ENCODE measurements around the gene LRP1.

DNA sequence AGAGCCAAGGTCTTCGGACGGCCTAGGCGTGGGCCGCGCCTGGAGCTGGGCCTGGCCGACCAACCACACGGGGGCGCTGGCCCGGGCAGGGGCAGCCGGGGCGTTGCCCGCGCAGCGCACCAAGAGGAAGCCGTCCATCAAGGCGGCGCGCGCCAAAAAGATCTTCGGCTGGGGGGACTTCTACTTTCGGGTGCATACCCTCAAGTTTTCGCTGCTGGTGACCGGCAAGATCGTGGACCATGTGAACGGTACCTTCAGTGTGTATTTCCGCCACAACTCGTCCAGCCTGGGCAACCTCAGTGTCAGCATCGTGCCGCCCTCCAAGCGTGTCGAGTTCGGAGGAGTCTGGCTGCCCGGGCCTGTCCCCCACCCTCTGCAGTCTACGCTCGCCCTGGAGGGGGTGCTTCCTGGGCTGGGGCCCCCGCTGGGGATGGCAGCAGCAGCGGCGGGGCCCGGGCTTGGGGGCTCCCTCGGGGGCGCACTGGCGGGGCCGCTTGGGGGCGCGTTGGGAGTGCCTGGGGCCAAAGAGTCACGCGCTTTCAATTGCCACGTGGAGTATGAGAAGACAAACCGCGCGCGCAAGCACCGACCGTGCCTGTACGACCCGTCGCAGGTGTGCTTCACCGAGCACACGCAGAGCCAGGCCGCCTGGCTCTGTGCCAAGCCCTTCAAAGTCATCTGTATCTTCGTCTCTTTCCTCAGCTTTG, 96.8 kb downstream of the LRP1 start:
- TF ChIP-seq, protein P1, sequence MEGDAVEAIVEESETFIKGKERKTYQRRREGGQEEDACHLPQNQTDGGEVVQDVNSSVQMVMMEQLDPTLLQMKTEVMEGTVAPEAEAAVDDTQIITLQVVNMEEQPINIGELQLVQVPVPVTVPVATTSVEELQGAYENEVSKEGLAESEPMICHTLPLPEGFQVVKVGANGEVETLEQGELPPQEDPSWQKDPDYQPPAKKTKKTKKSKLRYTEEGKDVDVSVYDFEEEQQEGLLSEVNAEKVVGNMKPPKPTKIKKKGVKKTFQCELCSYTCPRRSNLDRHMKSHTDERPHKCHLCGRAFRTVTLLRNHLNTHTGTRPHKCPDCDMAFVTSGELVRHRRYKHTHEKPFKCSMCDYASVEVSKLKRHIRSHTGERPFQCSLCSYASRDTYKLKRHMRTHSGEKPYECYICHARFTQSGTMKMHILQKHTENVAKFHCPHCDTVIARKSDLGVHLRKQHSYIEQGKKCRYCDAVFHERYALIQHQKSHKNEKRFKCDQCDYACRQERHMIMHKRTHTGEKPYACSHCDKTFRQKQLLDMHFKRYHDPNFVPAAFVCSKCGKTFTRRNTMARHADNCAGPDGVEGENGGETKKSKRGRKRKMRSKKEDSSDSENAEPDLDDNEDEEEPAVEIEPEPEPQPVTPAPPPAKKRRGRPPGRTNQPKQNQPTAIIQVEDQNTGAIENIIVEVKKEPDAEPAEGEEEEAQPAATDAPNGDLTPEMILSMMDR (conservative IDR thresholded peaks at IDR 0.05; ENCODE audit: low read depth, low read length) = no peak; the same call in 1 of the 2 replicates
- no peak for TF ChIP-seq RAD21 (IDR thresholded peaks at IDR 0.05; ENCODE audit: low read length)
- TF ChIP-seq BHLHE40 (IDR thresholded peaks at IDR 0.05; ENCODE audit: low read depth, low read length) = no peak
- no peak for TF ChIP-seq RCOR1 (IDR thresholded peaks at IDR 0.05; ENCODE audit: insufficient replicate concordance, low read length)
- TF ChIP-seq POLR2A (IDR thresholded peaks at IDR 0.05; ENCODE audit: low read depth, low read length) = no peak
- TF ChIP-seq CEBPB (IDR thresholded peaks at IDR 0.05; ENCODE audit: low read depth, low read length) = no peak
- no peak for TF ChIP-seq MAFK (IDR thresholded peaks at IDR 0.05; ENCODE audit: low read depth, low read length)
- no peak for TF ChIP-seq RFX5 (IDR thresholded peaks at IDR 0.05; ENCODE audit: low read depth, low read length)
- TF ChIP-seq, protein P2, sequence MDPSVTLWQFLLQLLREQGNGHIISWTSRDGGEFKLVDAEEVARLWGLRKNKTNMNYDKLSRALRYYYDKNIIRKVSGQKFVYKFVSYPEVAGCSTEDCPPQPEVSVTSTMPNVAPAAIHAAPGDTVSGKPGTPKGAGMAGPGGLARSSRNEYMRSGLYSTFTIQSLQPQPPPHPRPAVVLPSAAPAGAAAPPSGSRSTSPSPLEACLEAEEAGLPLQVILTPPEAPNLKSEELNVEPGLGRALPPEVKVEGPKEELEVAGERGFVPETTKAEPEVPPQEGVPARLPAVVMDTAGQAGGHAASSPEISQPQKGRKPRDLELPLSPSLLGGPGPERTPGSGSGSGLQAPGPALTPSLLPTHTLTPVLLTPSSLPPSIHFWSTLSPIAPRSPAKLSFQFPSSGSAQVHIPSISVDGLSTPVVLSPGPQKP (IDR thresholded peaks at IDR 0.05; ENCODE audit: borderline replicate concordance, low read depth, low read length) = no peak
- TF ChIP-seq, protein P3, sequence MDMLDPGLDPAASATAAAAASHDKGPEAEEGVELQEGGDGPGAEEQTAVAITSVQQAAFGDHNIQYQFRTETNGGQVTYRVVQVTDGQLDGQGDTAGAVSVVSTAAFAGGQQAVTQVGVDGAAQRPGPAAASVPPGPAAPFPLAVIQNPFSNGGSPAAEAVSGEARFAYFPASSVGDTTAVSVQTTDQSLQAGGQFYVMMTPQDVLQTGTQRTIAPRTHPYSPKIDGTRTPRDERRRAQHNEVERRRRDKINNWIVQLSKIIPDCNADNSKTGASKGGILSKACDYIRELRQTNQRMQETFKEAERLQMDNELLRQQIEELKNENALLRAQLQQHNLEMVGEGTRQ (IDR thresholded peaks at IDR 0.05; ENCODE audit: low read depth, low read length) = no peak
- no peak for TF ChIP-seq MXI1 (IDR thresholded peaks at IDR 0.05; ENCODE audit: borderline replicate concordance, low read depth, low read length)
- TF ChIP-seq FOS (IDR thresholded peaks at IDR 0.05; ENCODE audit: low read depth, low read length) = no peak
- no peak for TF ChIP-seq SMC3 (IDR thresholded peaks at IDR 0.05; ENCODE audit: low read depth, low read length)
- TF ChIP-seq MAZ (IDR thresholded peaks at IDR 0.05; ENCODE audit: borderline replicate concordance, low read depth, low read length) = no peak

Measured in IMR-90 (cell line).